CD4-positive, CD25-positive, alpha-beta regulatory T cell (primary cell): ENCODE results near the gene MDGA2. TPM values are rescaled to one million over a fixed set of nuclear protein-coding genes. Genes with fewer than 3 reads are reported as not detected.

ENCODE experiments used
- ATAC-seq, 2 donors: fragments of 150-1000 bp; cut with Tn5 transposase; one replicate each; pipeline ENCODE4 v1.10.0; 2021; ENCODE audit warnings: low read depth in 2 of 2, moderate number of reproducible peaks in 2 of 2, moderate library complexity in 1 of 2
- DNase-seq, 3 donors: peaks; one replicate each; pipeline versions ENCODE4 v3.0.0 to v3.0.0-alpha.2; 2012 to 2022; ENCODE audit warnings: mixed read lengths in 1 of 3
- H3K27ac ChIP-seq: one replicate; pipeline ENCODE4 v1.7.0; 2013; ENCODE audit warnings: mild to moderate bottlenecking, low read length; ENCODE audit not compliant: insufficient read depth, poor library complexity, severe bottlenecking
- H3K27me3 ChIP-seq: one replicate; pipeline ENCODE4 v1.7.0; 2013; ENCODE audit warnings: low read length; ENCODE audit not compliant: control insufficient read depth, insufficient read depth
- H3K36me3 ChIP-seq: one replicate; pipeline ENCODE4 v1.7.0; 2013; ENCODE audit warnings: mild to moderate bottlenecking, low read length, moderate library complexity; ENCODE audit not compliant: control insufficient read depth, insufficient read depth
- H3K4me1 ChIP-seq: 2 replicates; pipeline ENCODE4 v1.7.0; 2013; ENCODE audit warnings: mild to moderate bottlenecking, low read length; ENCODE audit not compliant: insufficient read depth, control insufficient read depth, poor library complexity, severe bottlenecking
- H3K4me3 ChIP-seq: one replicate; pipeline ENCODE4 v1.7.0; 2013; ENCODE audit warnings: low read depth, mild to moderate bottlenecking, low read length, moderate library complexity
- H3K9me3 ChIP-seq, 2 experiments: 1 replicate in 1 of 2; 2 replicates in 1 of 2; pipeline ENCODE4 v1.7.0; 2013; ENCODE audit warnings: low read length in 2 of 2, mild to moderate bottlenecking in 1 of 2, moderate library complexity in 1 of 2; ENCODE audit not compliant: control insufficient read depth in 2 of 2
- H3K27ac Mint-ChIP-seq, 3 donors: one replicate each; pipeline ENCODE4 v1.8.0; 2020 to 2022; ENCODE audit warnings: mild to moderate bottlenecking in 3 of 3, mixed read lengths in 3 of 3, moderate library complexity in 2 of 3
- H3K27me3 Mint-ChIP-seq: one replicate; pipeline ENCODE4 v1.8.0; 2022; ENCODE audit warnings: mild to moderate bottlenecking, mixed read lengths
- H3K36me3 Mint-ChIP-seq: one replicate; pipeline ENCODE4 v1.8.0; 2020; ENCODE audit warnings: mixed read lengths
- H3K4me1 Mint-ChIP-seq, 4 donors: one replicate each; pipeline ENCODE4 v1.8.0; 2020 to 2022; ENCODE audit warnings: mixed read lengths in 4 of 4, mild to moderate bottlenecking in 1 of 4
- H3K4me3 Mint-ChIP-seq, 4 donors: one replicate each; pipeline ENCODE4 v1.8.0; 2020 to 2022; ENCODE audit warnings: mild to moderate bottlenecking in 4 of 4, mixed read lengths in 4 of 4, moderate library complexity in 3 of 4
- H3K9me3 Mint-ChIP-seq, 7 donors: one replicate each; pipeline ENCODE4 v1.8.0; 2020 to 2022; ENCODE audit warnings: mixed read lengths in 7 of 7, mild to moderate bottlenecking in 3 of 7, moderate library complexity in 2 of 7
- polyA plus RNA-seq, 4 donors: library from polyadenylated mRNA; unstranded; fragments of 300-500 nt; fragmentation: Illumina TruSeq; gene quantifications; one replicate each; pipeline ENCODE4 v1.2.3, GENCODE V29; 2021
- total RNA-seq: library from RNA; stranded (reverse); gene quantifications from one replicate; pipeline ENCODE4 v1.2.3, GENCODE V29; 2022

The MDGA2 gene
- total and polyA plus RNA-seq, 5 donors from 2014 or later: not detected

DNA sequence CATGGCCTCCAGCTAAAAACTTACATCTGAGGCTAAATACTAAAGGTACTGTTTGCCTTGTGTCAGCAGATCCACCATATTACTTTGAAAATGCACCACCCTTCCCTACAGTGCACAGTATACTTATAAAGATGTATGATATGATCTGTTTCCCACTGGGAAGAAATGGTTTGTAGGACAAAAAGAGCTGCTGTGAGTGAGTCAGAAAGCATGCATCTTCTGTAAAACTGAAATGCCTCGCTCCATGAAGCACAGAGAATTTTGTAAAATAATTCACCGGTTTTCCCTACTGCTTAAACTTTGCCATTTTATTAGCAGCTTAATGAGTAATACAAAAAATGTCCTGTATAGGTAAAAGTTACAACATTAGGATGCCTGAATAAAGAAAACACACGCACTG is 68.8 kb downstream of the MDGA2 start:
- no peaks in the 10 kb centered on the region for H3K27me3 ChIP-seq
- Mint-ChIP-seq H3K9me3 (peaks cover 0 to 26% (median 8%) of the 10 kb centered on the region in 7 donors), H3K36me3 (no peaks in the 10 kb centered on the region), H3K27ac (no peak overlapping the region), H3K4me1 (no peaks in the 10 kb centered on the region), H3K4me3 (no peak overlapping the region), H3K27me3 (no peaks in the 10 kb centered on the region)
- H3K9me3 ChIP-seq: no peaks in the 10 kb centered on the region
- H3K27ac ChIP-seq: no peak overlapping the region
- no peaks in the 10 kb centered on the region for H3K36me3 ChIP-seq
- DNase-seq: no peak
- no peaks in the 10 kb centered on the region for H3K4me1 ChIP-seq
- no peak overlapping the region for H3K4me3 ChIP-seq
- no peak for ATAC-seq

DNA sequence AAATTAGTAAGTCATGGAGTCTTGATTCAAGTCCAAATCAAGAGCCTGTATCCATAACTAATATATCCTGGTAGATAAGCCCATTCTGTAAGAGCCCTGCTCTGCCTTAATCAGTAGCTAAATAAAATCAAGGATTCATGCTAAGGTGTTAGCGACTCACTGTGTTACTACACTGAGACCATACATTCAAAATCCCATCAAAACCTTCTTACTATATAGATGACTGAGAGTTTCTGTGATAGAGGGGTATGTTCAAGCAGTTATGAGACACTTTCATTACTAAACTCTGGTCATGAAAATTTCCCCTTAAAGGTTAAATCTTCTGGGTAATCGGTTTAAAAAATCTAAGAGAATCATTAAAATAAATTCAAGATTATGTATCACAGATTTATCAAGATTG is 78.5 kb downstream of the MDGA2 start:
- H3K27me3 ChIP-seq: no peaks in the 10 kb centered on the region
- no peaks in the 10 kb centered on the region for H3K4me1 ChIP-seq
- H3K9me3 Mint-ChIP-seq: peaks cover 1 to 22% (median 5%) of the 10 kb centered on the region in 7 donors
- no peaks in the 10 kb centered on the region for H3K27me3 Mint-ChIP-seq
- H3K4me1 Mint-ChIP-seq: no peaks in the 10 kb centered on the region
- ATAC-seq (no peak), DNase-seq (no peak)
- H3K36me3 Mint-ChIP-seq: no peaks in the 10 kb centered on the region
- H3K36me3 ChIP-seq: no peaks in the 10 kb centered on the region
- no peak overlapping the region for H3K27ac Mint-ChIP-seq
- H3K9me3 ChIP-seq: no peaks in the 10 kb centered on the region
- H3K27ac ChIP-seq: no peak overlapping the region
- H3K4me3 ChIP-seq: no peak overlapping the region
- H3K4me3 Mint-ChIP-seq: no peak overlapping the region

DNA sequence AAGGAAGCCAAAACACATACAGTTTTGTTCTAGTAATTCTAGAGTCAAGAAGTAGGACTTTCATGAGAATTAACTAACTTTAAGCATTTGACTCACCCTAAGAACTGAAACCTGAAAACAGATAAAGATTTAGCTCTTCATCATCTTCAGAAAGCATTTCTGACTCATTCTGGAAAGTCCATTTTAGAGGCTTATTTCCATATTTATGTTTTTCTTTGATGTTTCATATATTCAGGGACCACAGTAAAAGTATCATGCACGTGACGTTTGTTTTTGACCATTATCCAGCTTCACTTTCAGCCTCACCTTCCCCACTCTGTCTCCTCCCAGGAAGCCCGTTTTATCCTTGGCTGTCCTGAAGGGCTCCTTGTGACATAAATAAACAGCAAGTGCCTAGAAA is 79.2 kb downstream of the MDGA2 start:
- H3K27ac ChIP-seq: no peak overlapping the region
- no peaks in the 10 kb centered on the region for H3K27me3 ChIP-seq
- no peaks in the 10 kb centered on the region for H3K4me1 ChIP-seq
- ATAC-seq (no peak), DNase-seq (no peak)
- Mint-ChIP-seq H3K4me1 (no peaks in the 10 kb centered on the region), H3K27ac (no peak overlapping the region), H3K4me3 (no peak overlapping the region), H3K36me3 (no peaks in the 10 kb centered on the region), H3K9me3 (peaks cover 1 to 28% (median 8%) of the 10 kb centered on the region in 7 donors), H3K27me3 (no peaks in the 10 kb centered on the region)
- H3K36me3 ChIP-seq: no peaks in the 10 kb centered on the region
- no peak overlapping the region for H3K4me3 ChIP-seq
- no peaks in the 10 kb centered on the region for H3K9me3 ChIP-seq

DNA sequence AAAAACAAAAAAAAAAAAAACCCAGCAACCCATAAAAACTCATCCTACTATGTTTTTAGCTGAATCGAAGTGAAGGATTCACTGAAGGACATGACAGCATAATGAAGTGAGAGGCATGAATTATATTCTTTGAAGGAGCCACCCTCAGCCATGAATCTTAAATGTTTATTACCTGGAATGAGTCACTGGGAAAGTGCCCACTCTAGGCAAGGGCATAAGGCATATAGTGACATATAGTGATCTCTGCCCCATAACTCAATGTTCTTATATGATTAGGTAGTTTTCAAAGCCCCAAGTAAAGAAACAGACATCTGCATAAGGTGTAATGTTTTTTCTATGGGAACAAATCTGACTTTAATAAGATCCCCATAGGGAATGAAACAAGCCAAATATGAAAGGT is 79.9 kb downstream of the MDGA2 start:
- ATAC-seq (no peak), DNase-seq (no peak)
- no peaks in the 10 kb centered on the region for H3K4me1 Mint-ChIP-seq
- H3K36me3 Mint-ChIP-seq: no peaks in the 10 kb centered on the region
- H3K36me3 ChIP-seq: no peaks in the 10 kb centered on the region
- H3K27me3 Mint-ChIP-seq: no peaks in the 10 kb centered on the region
- H3K4me3 ChIP-seq: no peak overlapping the region
- H3K27ac Mint-ChIP-seq: no peak overlapping the region
- no peak overlapping the region for H3K4me3 Mint-ChIP-seq
- no peaks in the 10 kb centered on the region for H3K9me3 ChIP-seq
- no peaks in the 10 kb centered on the region for H3K4me1 ChIP-seq
- no peaks in the 10 kb centered on the region for H3K27me3 ChIP-seq
- H3K27ac ChIP-seq: no peak overlapping the region
- peaks cover 1 to 31% (median 8%) of the 10 kb centered on the region in 7 donors for H3K9me3 Mint-ChIP-seq

DNA sequence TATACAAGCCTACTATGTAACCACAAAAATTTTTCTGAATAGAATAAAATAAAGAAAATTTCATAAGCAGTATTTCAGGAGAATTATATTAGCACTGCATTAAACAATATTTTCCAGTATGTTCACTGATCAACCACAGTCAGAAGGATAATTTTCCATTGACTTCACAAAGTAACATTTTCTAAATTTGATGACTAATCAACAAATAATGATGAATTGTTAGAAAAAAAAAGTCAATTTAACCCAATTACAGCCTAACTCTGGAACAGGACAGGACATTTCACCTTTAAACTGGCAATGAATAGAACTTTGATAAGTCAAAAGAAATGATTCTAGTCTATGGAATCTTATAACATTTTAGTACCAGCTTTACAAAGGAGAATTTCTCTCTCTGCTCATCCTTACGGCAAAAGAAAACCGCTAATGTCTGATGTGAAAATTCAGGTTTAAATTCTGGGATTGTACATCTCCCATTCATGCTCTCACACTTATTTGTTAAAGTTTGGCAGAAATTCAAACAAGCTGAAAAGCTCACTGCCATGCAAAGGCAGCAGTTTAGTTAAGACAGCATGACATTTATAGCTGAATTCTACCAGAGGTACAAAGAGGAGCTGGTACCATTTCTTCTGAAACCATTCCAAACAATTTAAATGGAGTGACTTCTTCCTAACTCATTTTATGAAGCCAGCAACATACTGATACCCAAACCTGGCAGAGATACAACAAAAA is 84.5 kb downstream of the MDGA2 start:
- H3K27me3 Mint-ChIP-seq: no peaks in the 10 kb centered on the region
- H3K9me3 Mint-ChIP-seq: peaks cover 3 to 28% (median 9%) of the 10 kb centered on the region in 7 donors
- no peak for DNase-seq
- H3K9me3 ChIP-seq: no peaks in the 10 kb centered on the region
- no peaks in the 10 kb centered on the region for H3K36me3 Mint-ChIP-seq
- H3K4me1 ChIP-seq: no peaks in the 10 kb centered on the region
- no peaks in the 10 kb centered on the region for H3K27me3 ChIP-seq
- no peak overlapping the region for H3K27ac Mint-ChIP-seq
- no peak overlapping the region for H3K4me3 ChIP-seq
- no peak overlapping the region for H3K4me3 Mint-ChIP-seq
- H3K4me1 Mint-ChIP-seq: no peaks in the 10 kb centered on the region
- no peak overlapping the region for H3K27ac ChIP-seq
- no peaks in the 10 kb centered on the region for H3K36me3 ChIP-seq
- ATAC-seq: no peak

DNA sequence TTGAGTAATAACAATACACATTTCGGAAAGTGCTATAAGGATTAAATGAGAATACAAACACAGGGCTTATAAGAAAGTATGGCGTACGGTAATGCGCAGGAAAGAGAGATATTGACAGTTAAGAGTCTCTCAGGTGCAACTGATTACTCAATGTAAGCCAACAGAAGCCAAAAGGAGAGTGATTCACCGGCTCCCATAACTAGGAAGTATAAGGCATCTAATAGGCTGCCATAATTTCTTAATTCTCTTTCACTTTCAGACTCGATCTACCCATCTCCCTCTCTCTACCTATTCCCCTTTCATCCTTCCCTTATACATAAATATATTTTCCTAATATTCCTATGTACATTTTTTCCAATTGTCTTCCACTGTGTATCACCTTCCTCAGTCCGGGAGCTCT is 90.0 kb downstream of the MDGA2 start:
- H3K36me3 Mint-ChIP-seq: no peaks in the 10 kb centered on the region
- peaks cover 2 to 14% (median 8%) of the 10 kb centered on the region in 7 donors for H3K9me3 Mint-ChIP-seq
- no peak overlapping the region for H3K27ac ChIP-seq
- H3K4me3 Mint-ChIP-seq: no peak overlapping the region
- H3K9me3 ChIP-seq: no peaks in the 10 kb centered on the region
- DNase-seq: no peak
- ATAC-seq: no peak
- no peaks in the 10 kb centered on the region for H3K27me3 ChIP-seq
- no peaks in the 10 kb centered on the region for H3K27me3 Mint-ChIP-seq
- H3K36me3 ChIP-seq: no peaks in the 10 kb centered on the region
- no peaks in the 10 kb centered on the region for H3K4me1 ChIP-seq
- H3K4me3 ChIP-seq: no peak overlapping the region
- no peaks in the 10 kb centered on the region for H3K4me1 Mint-ChIP-seq
- H3K27ac Mint-ChIP-seq: no peak overlapping the region

DNA sequence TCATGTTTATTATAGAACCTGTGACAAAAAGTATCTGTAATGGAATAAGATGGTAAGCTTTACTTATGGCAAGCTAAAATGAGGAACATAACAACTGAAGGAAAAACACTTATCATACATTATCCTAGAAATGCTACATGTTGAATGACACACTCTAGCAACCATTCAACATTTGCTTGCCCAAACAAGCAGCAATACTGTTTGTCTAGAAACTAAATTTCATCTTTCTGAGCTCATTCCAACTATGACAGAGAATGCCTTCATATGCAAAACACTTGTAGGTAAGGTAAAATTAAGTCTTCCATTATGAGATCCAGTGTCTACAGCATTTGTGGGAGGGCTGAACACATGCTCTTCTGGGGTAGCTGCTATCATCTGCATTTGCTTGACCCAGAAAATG is 108.1 kb downstream of the MDGA2 start:
- Histone ChIP-seq H3K4me3 (no peak overlapping the region), H3K4me1 (no peaks in the 10 kb centered on the region), H3K27me3 (no peaks in the 10 kb centered on the region), H3K9me3 (peaks cover 0 to 9% of the 10 kb centered on the region in 2 experiments), H3K36me3 (no peaks in the 10 kb centered on the region), H3K27ac (no peak overlapping the region)
- H3K4me1 Mint-ChIP-seq: no peaks in the 10 kb centered on the region
- peaks cover 3 to 36% (median 7%) of the 10 kb centered on the region in 7 donors for H3K9me3 Mint-ChIP-seq
- ATAC-seq: no peak
- H3K27ac Mint-ChIP-seq: no peak overlapping the region
- H3K27me3 Mint-ChIP-seq: no peaks in the 10 kb centered on the region
- no peak for DNase-seq
- no peak overlapping the region for H3K4me3 Mint-ChIP-seq
- no peaks in the 10 kb centered on the region for H3K36me3 Mint-ChIP-seq

DNA sequence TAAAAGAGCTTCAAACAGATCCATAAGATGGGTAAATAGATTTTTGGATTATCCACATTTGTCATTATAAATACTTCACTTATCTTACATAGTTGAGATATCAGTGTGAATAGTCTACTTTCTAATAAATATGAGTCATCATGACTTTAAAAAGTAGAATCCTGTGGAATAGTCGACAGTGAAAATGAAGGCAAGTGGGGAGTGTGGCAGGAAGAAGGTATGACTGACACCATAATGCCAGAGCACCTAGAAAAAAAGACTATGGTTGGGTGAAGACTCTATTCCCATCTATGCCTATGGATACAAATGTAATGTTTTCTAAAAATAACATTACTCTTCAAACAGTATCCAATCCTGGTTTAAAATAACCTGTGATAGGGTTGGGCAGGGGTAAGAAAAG is 117.5 kb downstream of the MDGA2 start:
- H3K4me3 Mint-ChIP-seq: no peak overlapping the region
- no peaks in the 10 kb centered on the region for H3K4me1 Mint-ChIP-seq
- H3K27me3 ChIP-seq: no peaks in the 10 kb centered on the region
- no peak overlapping the region for H3K27ac Mint-ChIP-seq
- no peak overlapping the region for H3K4me3 ChIP-seq
- ATAC-seq: no peak
- H3K27me3 Mint-ChIP-seq: no peaks in the 10 kb centered on the region
- H3K9me3 ChIP-seq: no peaks in the 10 kb centered on the region
- H3K36me3 Mint-ChIP-seq: no peaks in the 10 kb centered on the region
- DNase-seq: no peak
- no peaks in the 10 kb centered on the region for H3K4me1 ChIP-seq
- peaks cover 1 to 27% (median 7%) of the 10 kb centered on the region in 7 donors for H3K9me3 Mint-ChIP-seq
- no peak overlapping the region for H3K27ac ChIP-seq
- H3K36me3 ChIP-seq: no peaks in the 10 kb centered on the region
